CD14-positive monocyte (primary cell): ENCODE measurements around the gene OR10A4. TPM values are rescaled to one million over a fixed set of nuclear protein-coding genes. Genes with fewer than 3 reads are reported as not detected.
"Not testable (repeated sequence)": the region's sequence is repeated elsewhere in the genome, so short reads cannot be mapped to it uniquely, and the experiment has no call there.

ENCODE experiments used
- DNase-seq, 3 donors: peaks; one replicate each; pipeline ENCODE4 v3.0.0-alpha.2; 2011 to 2022
- H2AFZ ChIP-seq: 2 replicates; pipeline ENCODE4 v1.6.0; 2012; ENCODE audit warnings: mild to moderate bottlenecking, low read depth, low read length, inconsistent platforms; ENCODE audit not compliant: insufficient read depth, poor library complexity, severe bottlenecking
- H3K27ac ChIP-seq, 2 donors: 1 replicate in 1 of 2; 2 replicates in 1 of 2; pipeline ENCODE4 v1.5.1; 2012 to 2013; ENCODE audit warnings: low read length in 2 of 2, control low read depth in 1 of 2, inconsistent platforms in 1 of 2, low read depth in 1 of 2, mild to moderate bottlenecking in 1 of 2
- H3K27me3 ChIP-seq, 2 donors: one replicate each; pipeline versions ENCODE4 v1.6.0 to v1.6.1; 2011 to 2013; ENCODE audit warnings: low read length in 2 of 2; ENCODE audit not compliant: control insufficient read depth in 2 of 2, insufficient read depth in 2 of 2
- H3K36me3 ChIP-seq, 2 donors: replicated peaks in 1 of 2; 1 replicate in 1 of 2; 2 replicates in 1 of 2; pipeline versions ENCODE4 v1.5.1 to v1.6.1; 2012 to 2013; ENCODE audit warnings: low read length in 2 of 2, control low read depth in 1 of 2, inconsistent platforms in 1 of 2, mild to moderate bottlenecking in 1 of 2; ENCODE audit not compliant: insufficient read depth in 2 of 2, control insufficient read depth in 1 of 2
- H3K4me1 ChIP-seq, 2 donors: 1 replicate in 1 of 2; 2 replicates in 1 of 2; pipeline versions ENCODE4 v1.5.1 to v1.6.1; 2012 to 2013; ENCODE audit warnings: low read length in 2 of 2, control low read depth in 1 of 2, inconsistent platforms in 1 of 2, mild to moderate bottlenecking in 1 of 2, moderate library complexity in 1 of 2; ENCODE audit not compliant: insufficient read depth in 2 of 2, control insufficient read depth in 1 of 2
- H3K4me2 ChIP-seq: replicated peaks from 2 replicates; pipeline ENCODE3; 2012; ENCODE audit warnings: low read length, moderate library complexity, mild to moderate bottlenecking; ENCODE audit not compliant: poor library complexity, severe bottlenecking; ENCODE audit errors: extremely low read depth
- H3K4me3 ChIP-seq, 3 experiments: fragments of 200-600 bp in 1 of 3; sonication (generic) in 1 of 3; replicated peaks in 1 of 3; 1 replicate in 2 of 3; 2 replicates in 1 of 3; pipeline ENCODE4 v1.5.1; 2011 to 2013; ENCODE audit warnings: low read length in 3 of 3, mild to moderate bottlenecking in 3 of 3, control low read depth in 2 of 3, low read depth in 2 of 3, inconsistent platforms in 1 of 3, moderate library complexity in 1 of 3
- H3K79me2 ChIP-seq: 2 replicates; pipeline ENCODE4 v1.6.0; 2012; ENCODE audit warnings: mild to moderate bottlenecking, control low read depth, inconsistent platforms, low read length, moderate library complexity; ENCODE audit not compliant: insufficient read depth
- H3K9ac ChIP-seq: 2 replicates; pipeline ENCODE4 v1.6.0; 2017; ENCODE audit warnings: low read length, mild to moderate bottlenecking; ENCODE audit not compliant: insufficient read depth, poor library complexity, severe bottlenecking
- H3K9me3 ChIP-seq, 2 donors: replicated peaks in 1 of 2; 1 replicate in 1 of 2; 2 replicates in 1 of 2; pipeline versions ENCODE4 v1.5.1 to v1.6.1; 2012 to 2013; ENCODE audit warnings: low read length in 2 of 2, control low read depth in 1 of 2; ENCODE audit not compliant: control insufficient read depth in 1 of 2, insufficient read depth in 1 of 2
- H4K20me1 ChIP-seq: 2 replicates; pipeline ENCODE4 v1.6.0; 2012; ENCODE audit warnings: mild to moderate bottlenecking, low read length, control low read depth, moderate library complexity; ENCODE audit not compliant: insufficient read depth
- H3K27ac Mint-ChIP-seq, 7 donors: one replicate each; pipeline ENCODE4 v1.8.0; 2020; ENCODE audit warnings: mild to moderate bottlenecking in 7 of 7, mixed read lengths in 7 of 7, moderate library complexity in 6 of 7, inconsistent platforms in 2 of 7
- H3K27me3 Mint-ChIP-seq, 3 donors: one replicate each; pipeline ENCODE4 v1.8.0; 2021 to 2022; ENCODE audit warnings: low read depth in 3 of 3, mild to moderate bottlenecking in 3 of 3, mixed read lengths in 3 of 3, moderate library complexity in 3 of 3, inconsistent platforms in 1 of 3
- H3K36me3 Mint-ChIP-seq, 2 donors: one replicate each; pipeline ENCODE4 v1.8.0; 2020; ENCODE audit warnings: mixed read lengths in 2 of 2, inconsistent platforms in 1 of 2, mild to moderate bottlenecking in 1 of 2
- H3K4me1 Mint-ChIP-seq: one replicate; pipeline ENCODE4 v1.8.0; 2020; ENCODE audit warnings: mild to moderate bottlenecking, mixed read lengths
- H3K4me3 Mint-ChIP-seq, 2 donors: one replicate each; pipeline ENCODE4 v1.8.0; 2020; ENCODE audit warnings: mild to moderate bottlenecking in 2 of 2, mixed read lengths in 2 of 2, moderate library complexity in 1 of 2
- H3K9me3 Mint-ChIP-seq, 7 donors: one replicate each; pipeline ENCODE4 v1.8.0; 2020 to 2022; ENCODE audit warnings: mixed read lengths in 7 of 7, mild to moderate bottlenecking in 6 of 7, moderate library complexity in 6 of 7, inconsistent platforms in 2 of 7
- WGBS: methylation state at CpG from one replicate; pipeline ENCODE4 v1.1.5; 2013; ENCODE audit warnings: missing lambda C conversion rate; ENCODE audit not compliant: insufficient coverage; 5-methylcytosine and 5-hydroxymethylcytosine counted together
- intact Hi-C, 2 donors: fragments of 100-400 bp; cut with micrococcal nuclease; formaldehyde crosslinking; loops; one replicate each; pipeline versions ENCODE4 v1.15.0 to v1.15.1; 2023
- polyA plus RNA-seq, 3 donors: library from polyadenylated mRNA; depleted of rRNA in 1 of 3; unstranded in 2 of 3; stranded (reverse) in 1 of 3; fragments of 300-500 nt in 2 of 3; fragments of >200 nt in 1 of 3; fragmentation: Illumina TruSeq in 2 of 3; gene quantifications; 1 replicate in 2 of 3; 2 replicates in 1 of 3; pipeline ENCODE4 v1.2.3, GENCODE V29; 2012 to 2021
- TF ChIP-seq, protein P1 (sequence below): fragments of 200-600 bp; IDR thresholded peaks from one replicate; pipeline ENCODE4 v1.8.0; 2022; ENCODE audit warnings: antibody characterized with exemption, mild to moderate bottlenecking

The OR10A4 gene
- polyA plus RNA-seq, 3 donors, result not detected

GRCh38 chr11:6850526-6850925 lies 25.9 kb upstream of the OR10A4 start:
- no peaks in the 10 kb centered on the region for H3K79me2 ChIP-seq
- no peak overlapping the region for H2AFZ ChIP-seq
- H3K27me3 ChIP-seq, result no peaks in the 10 kb centered on the region
- no peaks in the 10 kb centered on the region for H3K36me3 Mint-ChIP-seq
- peaks cover 0 to 1% (median 0%) of the 10 kb centered on the region in 3 donors for H3K27me3 Mint-ChIP-seq
- H3K27ac ChIP-seq, result no peak overlapping the region
- intact Hi-C loops, result no loop called here
- H3K4me2 ChIP-seq, result no peak overlapping the region
- TF ChIP-seq, protein P1, sequence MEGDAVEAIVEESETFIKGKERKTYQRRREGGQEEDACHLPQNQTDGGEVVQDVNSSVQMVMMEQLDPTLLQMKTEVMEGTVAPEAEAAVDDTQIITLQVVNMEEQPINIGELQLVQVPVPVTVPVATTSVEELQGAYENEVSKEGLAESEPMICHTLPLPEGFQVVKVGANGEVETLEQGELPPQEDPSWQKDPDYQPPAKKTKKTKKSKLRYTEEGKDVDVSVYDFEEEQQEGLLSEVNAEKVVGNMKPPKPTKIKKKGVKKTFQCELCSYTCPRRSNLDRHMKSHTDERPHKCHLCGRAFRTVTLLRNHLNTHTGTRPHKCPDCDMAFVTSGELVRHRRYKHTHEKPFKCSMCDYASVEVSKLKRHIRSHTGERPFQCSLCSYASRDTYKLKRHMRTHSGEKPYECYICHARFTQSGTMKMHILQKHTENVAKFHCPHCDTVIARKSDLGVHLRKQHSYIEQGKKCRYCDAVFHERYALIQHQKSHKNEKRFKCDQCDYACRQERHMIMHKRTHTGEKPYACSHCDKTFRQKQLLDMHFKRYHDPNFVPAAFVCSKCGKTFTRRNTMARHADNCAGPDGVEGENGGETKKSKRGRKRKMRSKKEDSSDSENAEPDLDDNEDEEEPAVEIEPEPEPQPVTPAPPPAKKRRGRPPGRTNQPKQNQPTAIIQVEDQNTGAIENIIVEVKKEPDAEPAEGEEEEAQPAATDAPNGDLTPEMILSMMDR, result no peak
- H3K4me1 ChIP-seq, result no peaks in the 10 kb centered on the region
- DNase-seq, result no peak
- H3K9me3 Mint-ChIP-seq, result peaks cover 9 to 19% (median 12%) of the 10 kb centered on the region in 7 donors
- H3K4me3 ChIP-seq, result no peak overlapping the region
- H3K9ac ChIP-seq, result no peak overlapping the region
- peak overlapping the region in 1 of 7 donors; percentile 7 for H3K27ac Mint-ChIP-seq
- 100% methylated on average over 1 of the region's 2 CpGs for WGBS
- no peak overlapping the region for H3K4me3 Mint-ChIP-seq
- H4K20me1 ChIP-seq, result no peaks in the 10 kb centered on the region
- H3K9me3 ChIP-seq, result peaks cover 0 to 3% of the 10 kb centered on the region in 2 donors
- H3K36me3 ChIP-seq, result no peaks in the 10 kb centered on the region
- no peaks in the 10 kb centered on the region for H3K4me1 Mint-ChIP-seq

- H2AFZ ChIP-seq, H3K27ac Mint-ChIP-seq, H3K4me1 Mint-ChIP-seq, H3K4me2 ChIP-seq, DNase-seq, H3K4me3 ChIP-seq, H3K9me3 ChIP-seq, H3K36me3 Mint-ChIP-seq, H3K27me3 ChIP-seq, intact Hi-C loops, H3K4me3 Mint-ChIP-seq, H3K27me3 Mint-ChIP-seq, H3K4me1 ChIP-seq, H3K36me3 ChIP-seq, H3K9ac ChIP-seq, H3K27ac ChIP-seq, H3K79me2 ChIP-seq, H4K20me1 ChIP-seq: not testable (repeated sequence)
- H3K9me3 Mint-ChIP-seq, result peaks cover 6 to 19% (median 12%) of the 10 kb centered on the region in 7 donors
- 100% methylated on average over 4 of the region's 6 CpGs for WGBS
Observed at GRCh38 chr11:6854801-6855200, 21.6 kb upstream of the OR10A4 start.
